Ovary (tissue), 9 donors: ENCODE data around the gene GOPC. TPM values are rescaled to one million over a fixed set of nuclear protein-coding genes. Genes with fewer than 3 reads are reported as not detected.

Experiments
- DNase-seq, 5 donors: peaks; one replicate each; pipeline ENCODE4 v3.0.0-alpha.2; 2019 to 2020
- H3K27ac ChIP-seq, 2 donors: fragments of 200-600 bp; one replicate each; pipeline versions ENCODE4 v1.5.1 to v1.8.0; 2019 to 2022
- H3K27me3 ChIP-seq: fragments of 200-600 bp; one replicate; pipeline ENCODE4 v1.8.0; 2022
- H3K36me3 ChIP-seq: fragments of 200-600 bp; sonication (generic); one replicate; pipeline ENCODE4 v1.5.1; 2019
- H3K4me1 ChIP-seq: one replicate; pipeline ENCODE4 v1.8.1; 2013; ENCODE audit warnings: mild to moderate bottlenecking, moderate library complexity; ENCODE audit not compliant: insufficient read depth
- H3K4me3 ChIP-seq: fragments of 200-600 bp; sonication (generic); one replicate; pipeline ENCODE4 v1.5.1; 2017
- H3K9me3 ChIP-seq, 2 donors: fragments of 200-600 bp in 1 of 2; sonication (generic) in 1 of 2; one replicate each; pipeline versions ENCODE4 v1.5.1 to v1.8.1; 2013 to 2019; ENCODE audit warnings: mild to moderate bottlenecking in 1 of 2, moderate library complexity in 1 of 2
- EP300 ChIP-seq: sonication (generic); formaldehyde crosslinking; IDR thresholded peaks from one replicate; pipeline ENCODE4 v1.6.1; 2017; ENCODE audit warnings: antibody characterized with exemption
- POLR2A ChIP-seq: fragments of 450-650 bp; IDR thresholded peaks from one replicate; pipeline ENCODE4 v1.6.1; 2017; ENCODE audit warnings: antibody characterized with exemption, mild to moderate bottlenecking, moderate library complexity
- WGBS, 3 donors: extraction: QIAGEN DNeasy Blood & Tissue Kit in 1 of 3; methylation state at CpG; one replicate each; pipeline versions ENCODE4 v1.1.5 to v1.1.7; 2013 to 2017; 5-methylcytosine and 5-hydroxymethylcytosine counted together
- intact Hi-C, 4 donors: fragments of 100-400 bp; cut with DNase I; formaldehyde crosslinking; loops; one replicate each; pipeline versions ENCODE4 v1.11.0 to v1.15.1; 2022 to 2023
- polyA plus RNA-seq, 2 donors: library from polyadenylated mRNA; stranded (reverse); fragments of 200-250 nt in 1 of 2; fragments of 350-450 nt in 1 of 2; fragmentation: Illumina TruSeq in 1 of 2; extraction: RNeasy Lipid Tissue Mini Kit (QIAGEN cat#74804) in 1 of 2; gene quantifications; one replicate each; pipeline ENCODE4 v1.2.3, GENCODE V29; 2013 to 2014
- total RNA-seq, 7 donors: library from RNA; depleted of rRNA in 2 of 7; stranded (reverse); fragments of >200 nt in 2 of 7; fragmentation: NEBNext Ultra II Directional in 3 of 7; extraction: Animal tissue kit (Norgen Biotek cat#: 25700) in 3 of 7; gene quantifications; one replicate each; pipeline versions ENCODE4 v1.1.0 to v1.2.4, GENCODE V29; 2016 to 2023
- TF ChIP-seq, protein P1 (sequence below), 3 donors: fragments of 450-650 bp in 2 of 3; fragments of 200-600 bp in 1 of 3; IDR thresholded peaks; one replicate each; pipeline versions ENCODE4 v1.5.1 to v1.8.0; 2016 to 2022; ENCODE audit warnings: antibody characterized with exemption in 3 of 3, mild to moderate bottlenecking in 1 of 3
- donor health status: DM: no; HTN: no; CAD: no; lungs with moderate emphysema.
- donor health status: DM: no; HTN: no; CAD: no.
- donor health status: Bipolar disorder and iron deficiency.
- donor health status: DM: yes; HTN: yes; CAD: no.
- donor health status: DM: no; HTN: no; CAD: no.
- donor health status: DM: yes; HTN: yes; CAD: no.

The GOPC gene
- total and polyA plus RNA-seq, 9 donors: 17.0 to 27.6 (median 24.3) TPM

DNA sequence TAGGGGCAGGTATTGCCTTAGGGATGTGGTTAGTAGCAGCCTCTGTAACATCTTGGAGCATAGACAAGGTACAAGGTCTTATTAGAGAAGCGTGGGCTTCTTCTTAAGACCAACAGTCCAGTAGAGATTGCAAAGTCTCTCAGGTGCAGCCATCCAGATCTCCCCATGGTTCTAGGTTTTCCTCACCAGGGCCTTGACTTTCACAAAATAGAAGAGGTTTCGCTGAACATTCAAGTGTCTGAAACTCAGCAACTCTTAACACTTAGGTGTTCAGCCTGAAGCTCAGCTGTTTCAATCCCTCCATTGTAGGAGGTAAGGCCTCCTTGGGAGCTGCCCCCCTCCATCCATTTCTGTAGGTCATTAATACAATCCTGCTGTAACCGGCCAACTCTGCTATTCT is 44.4 kb downstream of the GOPC start:
- Histone ChIP-seq H3K27ac (no peak overlapping the region), H3K27me3 (no peaks in the 10 kb centered on the region), H3K4me3 (no peak overlapping the region), H3K9me3 (no peaks in the 10 kb centered on the region), H3K4me1 (no peaks in the 10 kb centered on the region), H3K36me3 (no peaks in the 10 kb centered on the region)
- TF ChIP-seq, protein P1, sequence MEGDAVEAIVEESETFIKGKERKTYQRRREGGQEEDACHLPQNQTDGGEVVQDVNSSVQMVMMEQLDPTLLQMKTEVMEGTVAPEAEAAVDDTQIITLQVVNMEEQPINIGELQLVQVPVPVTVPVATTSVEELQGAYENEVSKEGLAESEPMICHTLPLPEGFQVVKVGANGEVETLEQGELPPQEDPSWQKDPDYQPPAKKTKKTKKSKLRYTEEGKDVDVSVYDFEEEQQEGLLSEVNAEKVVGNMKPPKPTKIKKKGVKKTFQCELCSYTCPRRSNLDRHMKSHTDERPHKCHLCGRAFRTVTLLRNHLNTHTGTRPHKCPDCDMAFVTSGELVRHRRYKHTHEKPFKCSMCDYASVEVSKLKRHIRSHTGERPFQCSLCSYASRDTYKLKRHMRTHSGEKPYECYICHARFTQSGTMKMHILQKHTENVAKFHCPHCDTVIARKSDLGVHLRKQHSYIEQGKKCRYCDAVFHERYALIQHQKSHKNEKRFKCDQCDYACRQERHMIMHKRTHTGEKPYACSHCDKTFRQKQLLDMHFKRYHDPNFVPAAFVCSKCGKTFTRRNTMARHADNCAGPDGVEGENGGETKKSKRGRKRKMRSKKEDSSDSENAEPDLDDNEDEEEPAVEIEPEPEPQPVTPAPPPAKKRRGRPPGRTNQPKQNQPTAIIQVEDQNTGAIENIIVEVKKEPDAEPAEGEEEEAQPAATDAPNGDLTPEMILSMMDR (IDR thresholded peaks at IDR 0.05): no peak
- TF ChIP-seq EP300 (no peak), POLR2A (no peak)
- whole genome bisulfite sequencing, 3 donors: 77 to 84% (median 82%) methylated on average over 3 of the region's 3 CpGs
- intact Hi-C loops: loop anchor here (2.0 to 5.0 kb wide), 3 partner anchors 106 to 111 kb away; no protein-coding TSS in a partner anchor
- no peak for DNase-seq

- H3K36me3 ChIP-seq: no peaks in the 10 kb centered on the region
- intact Hi-C loops: loop anchor here in 3 of 4 donors (5.0 kb wide), 2 partner anchors 104 to 109 kb away; no protein-coding TSS in a partner anchor
- H3K27ac ChIP-seq: no peak overlapping the region
- no peaks in the 10 kb centered on the region for H3K4me1 ChIP-seq
- H3K9me3 ChIP-seq: no peaks in the 10 kb centered on the region
- no peak overlapping the region for H3K4me3 ChIP-seq
- no peaks in the 10 kb centered on the region for H3K27me3 ChIP-seq
- 15 to 17% (median 15%) methylated on average over 5 of the region's 5 CpGs for WGBS, 3 donors
- DNase-seq: peak in 3 of 5 donors; percentile 22 to 61 (median 37)
- TF ChIP-seq EP300: no peak
- TF ChIP-seq, protein P1 (IDR thresholded peaks at IDR 0.05): peak; percentile 57 to 76 (median 70)
- no peak for TF ChIP-seq POLR2A
Observed at GRCh38 chr6:117555882-117556498, 46.3 kb downstream of the GOPC start.

- DNase-seq: no peak
- H3K36me3 ChIP-seq: no peaks in the 10 kb centered on the region
- no peaks in the 10 kb centered on the region for H3K9me3 ChIP-seq
- H3K4me1 ChIP-seq: no peaks in the 10 kb centered on the region
- no peak overlapping the region for H3K27ac ChIP-seq
- no peaks in the 10 kb centered on the region for H3K27me3 ChIP-seq
- TF ChIP-seq, protein P1 (IDR thresholded peaks at IDR 0.05): no peak
- no peak for TF ChIP-seq EP300
- TF ChIP-seq POLR2A: no peak
- intact Hi-C loops: loop anchor here in 3 of 4 donors (5.0 kb wide), 2 partner anchors 103 to 108 kb away; no protein-coding TSS in a partner anchor
- 24 to 28% (median 25%) methylated on average over 3 of the region's 3 CpGs for WGBS, 3 donors
- H3K4me3 ChIP-seq: no peak overlapping the region
Observed at GRCh38 chr6:117555262-117555849, 47.0 kb downstream of the GOPC start.

DNA sequence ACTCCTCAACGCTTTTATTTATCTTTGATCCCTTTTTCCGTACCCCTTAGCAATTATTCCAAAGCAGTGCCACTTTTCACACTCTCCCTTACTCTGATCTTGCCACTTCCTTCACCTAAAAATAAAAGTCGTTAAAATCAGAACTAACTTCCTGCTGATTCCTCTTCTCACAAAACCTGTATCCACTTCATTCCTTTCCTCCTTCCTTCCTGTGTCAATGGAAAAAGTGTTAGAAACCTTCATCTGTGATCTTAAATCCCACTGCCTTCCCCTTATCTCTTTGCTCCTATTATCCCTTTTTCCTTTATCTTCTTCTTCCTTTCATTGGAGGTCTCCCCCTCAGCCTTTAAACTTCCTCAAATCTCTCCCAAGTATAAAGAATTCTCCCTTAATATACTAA is 49.2 kb downstream of the GOPC start:
- Histone ChIP-seq H3K9me3 (no peaks in the 10 kb centered on the region), H3K27me3 (no peaks in the 10 kb centered on the region), H3K4me3 (no peak overlapping the region), H3K4me1 (peaks cover 2% of the 10 kb centered on the region), H3K27ac (no peak overlapping the region), H3K36me3 (no peaks in the 10 kb centered on the region)
- 63 to 69% (median 66%) methylated on average over 3 of the region's 3 CpGs for WGBS, 3 donors
- TF ChIP-seq EP300: no peak
- no peak for TF ChIP-seq POLR2A
- TF ChIP-seq, protein P1 (IDR thresholded peaks at IDR 0.05): no peak
- intact Hi-C loops: no loop called here
- DNase-seq: no peak
